Activated T-helper 17 cell treated with anti-CD3 and anti-CD28 coated beads, Interleukin-2, amount 50 U/mL, for 72 hours (primary cell): Measurements from ENCODE around the gene PDCD10. TPM values are rescaled to one million over a fixed set of nuclear protein-coding genes. Genes with fewer than 3 reads are reported as not detected.

Experiments
- ATAC-seq: fragments of 150-1000 bp; cut with Tn5 transposase; replicated peaks from 2 replicates; pipeline ENCODE4 v1.10.0; 2021; ENCODE audit warnings: mild to moderate bottlenecking, moderate library complexity
- H3K27ac Mint-ChIP-seq: one replicate; pipeline ENCODE4 v1.8.0; 2022; ENCODE audit warnings: mixed read lengths
- H3K27me3 Mint-ChIP-seq: one replicate; pipeline ENCODE4 v1.8.0; 2022; ENCODE audit warnings: mixed read lengths
- H3K36me3 Mint-ChIP-seq: one replicate; pipeline ENCODE4 v1.8.0; 2022; ENCODE audit warnings: low read depth, mild to moderate bottlenecking, mixed read lengths
- H3K4me1 Mint-ChIP-seq: one replicate; pipeline ENCODE4 v1.8.0; 2022; ENCODE audit warnings: mixed read lengths
- H3K4me3 Mint-ChIP-seq: one replicate; pipeline ENCODE4 v1.8.0; 2022; ENCODE audit warnings: mild to moderate bottlenecking, mixed read lengths
- H3K9me3 Mint-ChIP-seq: one replicate; pipeline ENCODE4 v1.8.0; 2022; ENCODE audit warnings: mixed read lengths
- total RNA-seq, 2 donors: library from RNA; stranded (reverse); gene quantifications; one replicate each; pipeline ENCODE4 v1.2.3, GENCODE V29; 2022

PDCD10 gene
- total RNA-seq, 2 donors from 2014 or later = 81.9 to 83.9 TPM

- H3K4me3 Mint-ChIP-seq = no peak overlapping the region
- no peaks in the 10 kb centered on the region for H3K4me1 Mint-ChIP-seq
- no peak overlapping the region for H3K27ac Mint-ChIP-seq
- H3K27me3 Mint-ChIP-seq = no peaks in the 10 kb centered on the region
- no peaks in the 10 kb centered on the region for H3K9me3 Mint-ChIP-seq
- ATAC-seq = no peak
- no peaks in the 10 kb centered on the region for H3K36me3 Mint-ChIP-seq
These were observed 7.6 kb upstream of the PDCD10 start for GRCh38 chr3:167742338-167742737.

GRCh38 chr3:167740961-167741587 lies 6.4 kb upstream of the PDCD10 start:
- Mint-ChIP-seq H3K27ac (no peak overlapping the region), H3K4me3 (no peak overlapping the region), H3K9me3 (no peaks in the 10 kb centered on the region), H3K4me1 (peaks cover 5% of the 10 kb centered on the region), H3K27me3 (no peaks in the 10 kb centered on the region), H3K36me3 (no peaks in the 10 kb centered on the region)
- peak; percentile 37 for ATAC-seq

- Mint-ChIP-seq H3K4me1 (peaks cover 5% of the 10 kb centered on the region), H3K9me3 (no peaks in the 10 kb centered on the region), H3K4me3 (no peak overlapping the region), H3K27me3 (no peaks in the 10 kb centered on the region), H3K27ac (no peak overlapping the region), H3K36me3 (no peaks in the 10 kb centered on the region)
- no peak for ATAC-seq
These were observed 4.6 kb upstream of the PDCD10 start for GRCh38 chr3:167739190-167739810.

- Mint-ChIP-seq H3K36me3 (peaks cover 4% of the 10 kb centered on the region), H3K4me3 (no peak overlapping the region), H3K4me1 (peaks cover 5% of the 10 kb centered on the region), H3K27me3 (no peaks in the 10 kb centered on the region), H3K27ac (no peak overlapping the region), H3K9me3 (no peaks in the 10 kb centered on the region)
- ATAC-seq = no peak
These were observed 3.3 kb upstream of the PDCD10 start for GRCh38 chr3:167738037-167738436.

- Mint-ChIP-seq H3K36me3 (peaks cover 14% of the 10 kb centered on the region), H3K27me3 (no peaks in the 10 kb centered on the region), H3K27ac (no peak overlapping the region), H3K4me1 (peaks cover 13% of the 10 kb centered on the region), H3K4me3 (no peak overlapping the region), H3K9me3 (no peaks in the 10 kb centered on the region)
- no peak for ATAC-seq
These were observed 2.3 kb upstream of the PDCD10 start for GRCh38 chr3:167736997-167737396.

- Mint-ChIP-seq H3K27ac (no peak overlapping the region), H3K36me3 (peaks cover 21% of the 10 kb centered on the region), H3K4me1 (peaks cover 19% of the 10 kb centered on the region), H3K4me3 (no peak overlapping the region), H3K27me3 (no peaks in the 10 kb centered on the region), H3K9me3 (no peaks in the 10 kb centered on the region)
- no peak for ATAC-seq
These were observed 1.6 kb upstream of the PDCD10 start for GRCh38 chr3:167736264-167736787.

GRCh38 chr3:167735233-167736138 lies 794 bp upstream of the PDCD10 start, which contains the start of gene SERPINI1:
Gene SERPINI1, plus strand, starts transcription at chr3:167735721. Its CDS starts 53,408 bp downstream, at chr3:167789129.
- Mint-ChIP-seq H3K4me3 (no peak within 1 kb of the TSS), H3K4me1 (peaks cover 19% of the 10 kb centered on the region), H3K27me3 (no peaks in the 10 kb centered on the region), H3K9me3 (no peaks in the 10 kb centered on the region), H3K36me3 (peaks cover 21% of the 10 kb centered on the region), H3K27ac (no peak within 1 kb of the TSS)
- ATAC-seq = peak; percentile 67

- peaks cover 21% of the 10 kb centered on the region for H3K36me3 Mint-ChIP-seq
- H3K27me3 Mint-ChIP-seq = no peaks in the 10 kb centered on the region
- H3K4me1 Mint-ChIP-seq = peaks cover 24% of the 10 kb centered on the region
- H3K9me3 Mint-ChIP-seq = no peaks in the 10 kb centered on the region
- no peak overlapping the region for H3K27ac Mint-ChIP-seq
- H3K4me3 Mint-ChIP-seq = no peak overlapping the region
- no peak for ATAC-seq
These were observed 663 bp downstream of the PDCD10 start for GRCh38 chr3:167733961-167734497.

- Mint-ChIP-seq H3K4me3 (no peak overlapping the region), H3K9me3 (no peaks in the 10 kb centered on the region), H3K27ac (no peak overlapping the region), H3K27me3 (no peaks in the 10 kb centered on the region), H3K4me1 (peaks cover 26% of the 10 kb centered on the region), H3K36me3 (peaks cover 28% of the 10 kb centered on the region)
- ATAC-seq = no peak
These were observed 2.2 kb downstream of the PDCD10 start for GRCh38 chr3:167732313-167733065.

GRCh38 chr3:167731393-167731792 lies 3.3 kb downstream of the PDCD10 start:
- Mint-ChIP-seq H3K4me1 (peaks cover 21% of the 10 kb centered on the region), H3K36me3 (peaks cover 28% of the 10 kb centered on the region), H3K4me3 (no peak overlapping the region), H3K9me3 (no peaks in the 10 kb centered on the region), H3K27ac (no peak overlapping the region), H3K27me3 (no peaks in the 10 kb centered on the region)
- no peak for ATAC-seq

- no peak overlapping the region for H3K27ac Mint-ChIP-seq
- no peaks in the 10 kb centered on the region for H3K9me3 Mint-ChIP-seq
- H3K36me3 Mint-ChIP-seq = peaks cover 39% of the 10 kb centered on the region
- H3K4me1 Mint-ChIP-seq = peaks cover 21% of the 10 kb centered on the region
- no peak for ATAC-seq
- no peaks in the 10 kb centered on the region for H3K27me3 Mint-ChIP-seq
- no peak overlapping the region for H3K4me3 Mint-ChIP-seq
These were observed 5.1 kb downstream of the PDCD10 start for GRCh38 chr3:167729591-167729990.

- H3K27ac Mint-ChIP-seq = no peak overlapping the region
- H3K4me3 Mint-ChIP-seq = no peak overlapping the region
- no peak for ATAC-seq
- H3K27me3 Mint-ChIP-seq = no peaks in the 10 kb centered on the region
- H3K36me3 Mint-ChIP-seq = peaks cover 47% of the 10 kb centered on the region
- peaks cover 21% of the 10 kb centered on the region for H3K4me1 Mint-ChIP-seq
- no peaks in the 10 kb centered on the region for H3K9me3 Mint-ChIP-seq
These were observed 5.9 kb downstream of the PDCD10 start for GRCh38 chr3:167728632-167729323.

- no peak for ATAC-seq
- H3K36me3 Mint-ChIP-seq = peaks cover 51% of the 10 kb centered on the region
These were observed 6.5 kb downstream of the PDCD10 start for GRCh38 chr3:167728176-167728575.

More at GRCh38 chr3:167728176-167728575, 6.5 kb downstream of the PDCD10 start:
- H3K27ac Mint-ChIP-seq = no peak overlapping the region
- H3K4me3 Mint-ChIP-seq = no peak overlapping the region
- peaks cover 21% of the 10 kb centered on the region for H3K4me1 Mint-ChIP-seq
- no peaks in the 10 kb centered on the region for H3K27me3 Mint-ChIP-seq
- H3K9me3 Mint-ChIP-seq = no peaks in the 10 kb centered on the region
